SU-DHL-6 (cell line): Measurements from ENCODE around the gene CASQ2.

Experiments
- H2AFZ ChIP-seq: fragments of 200-600 bp; sonication (generic); 2 replicates; pipeline ENCODE4 v1.6.1; 2014; ENCODE audit warnings: low read depth, mild to moderate bottlenecking, moderate library complexity, mixed read lengths, antibody characterized with exemption, low read length; ENCODE audit not compliant: severe bottlenecking
- H3F3A ChIP-seq: fragments of 200-600 bp; shearing (Covaris generic); 2 replicates; pipeline ENCODE4 v1.6.0; 2016; ENCODE audit warnings: antibody characterized with exemption, mild to moderate bottlenecking; ENCODE audit not compliant: insufficient read depth
- H3K27ac ChIP-seq: fragments of 200-600 bp; sonication (generic); 2 replicates; pipeline ENCODE4 v1.5.1; 2016; ENCODE audit warnings: low read depth, mild to moderate bottlenecking, low read length, moderate library complexity, mixed read lengths
- H3K27me3 ChIP-seq: fragments of 200-600 bp; sonication (generic), shearing (Covaris generic); 2 replicates; pipeline ENCODE4 v1.6.0; 2014; ENCODE audit warnings: mild to moderate bottlenecking, low read length
- H3K36me3 ChIP-seq: fragments of 200-600 bp; sonication (generic); 2 replicates; pipeline ENCODE4 v1.6.1; 2014; ENCODE audit warnings: mild to moderate bottlenecking, low read length, mixed read lengths
- H3K4me2 ChIP-seq: fragments of 300-600, 200-600 bp; shearing (Covaris generic), sonication (generic); 2 replicates; pipeline ENCODE4 v1.6.0; 2014; ENCODE audit warnings: low read length, low read depth, mild to moderate bottlenecking; ENCODE audit not compliant: poor library complexity, severe bottlenecking
- H3K4me3 ChIP-seq: fragments of 200-600 bp; sonication (generic); 2 replicates; pipeline ENCODE4 v1.5.1; 2014; ENCODE audit warnings: antibody characterized with exemption, low read length, mild to moderate bottlenecking, mixed read lengths; ENCODE audit not compliant: insufficient read depth, poor library complexity, severe bottlenecking
- H3K79me2 ChIP-seq: fragments of 200-600 bp; sonication (generic); 2 replicates; pipeline ENCODE4 v1.6.1; 2014; ENCODE audit warnings: mild to moderate bottlenecking, low read length, moderate library complexity; ENCODE audit not compliant: insufficient read depth
- H3K9ac ChIP-seq: fragments of 200-600 bp; sonication (generic); 2 replicates; pipeline ENCODE4 v1.7.0; 2014; ENCODE audit warnings: mild to moderate bottlenecking, low read length
- H3K9me2 ChIP-seq: fragments of 200-600 bp; sonication (generic); replicated peaks from 2 replicates; pipeline ENCODE4 v1.6.1; 2014; ENCODE audit warnings: low read length; ENCODE audit not compliant: insufficient read depth
- H3K9me3 ChIP-seq: fragments of 200-600 bp; sonication (generic); 2 replicates; pipeline ENCODE4 v1.6.1; 2014; ENCODE audit warnings: low read length, mixed read lengths; ENCODE audit not compliant: insufficient read depth
- H4K20me1 ChIP-seq: fragments of 200-600 bp; sonication (generic); 2 replicates; pipeline ENCODE4 v1.6.1; 2014; ENCODE audit warnings: low read depth, mild to moderate bottlenecking, antibody characterized with exemption, low read length, moderate library complexity, mixed read lengths
- CTCF ChIP-seq: fragments of 200-600 bp; sonication (generic); IDR thresholded peaks from one replicate; pipeline ENCODE4 v1.5.1; 2017; ENCODE audit warnings: antibody characterized with exemption, mild to moderate bottlenecking, low read length, moderate library complexity; ENCODE audit not compliant: insufficient read depth, poor library complexity, severe bottlenecking
- EZH2phosphoT487 ChIP-seq: fragments of 200-600 bp; sonication (generic), shearing (Covaris generic); conservative IDR thresholded peaks from 2 replicates; pipeline ENCODE4 v1.6.1; 2018; ENCODE audit warnings: mild to moderate bottlenecking, antibody characterized with exemption, low read length, moderate library complexity, mixed read lengths

The CASQ2 gene

GRCh38 chr1:115805597-115805996 lies 37.1 kb upstream of the CASQ2 start:
- Histone ChIP-seq H3K27me3 (no peaks in the 10 kb centered on the region), H3K9me2 (no peaks in the 10 kb centered on the region), H2AFZ (no peak overlapping the region), H3K27ac (no peak overlapping the region), H3K79me2 (no peaks in the 10 kb centered on the region), H3K9me3 (no peaks in the 10 kb centered on the region), H3K9ac (no peak overlapping the region), H3F3A (no peaks in the 10 kb centered on the region), H3K4me2 (no peak overlapping the region), H4K20me1 (no peaks in the 10 kb centered on the region), H3K4me3 (no peak overlapping the region), H3K36me3 (no peaks in the 10 kb centered on the region)
- TF ChIP-seq EZH2phosphoT487, result no peak
- TF ChIP-seq CTCF, result no peak

GRCh38 chr1:115802416-115802815 lies 33.9 kb upstream of the CASQ2 start:
- Histone ChIP-seq H3K9me3 (no peaks in the 10 kb centered on the region), H3K27me3 (no peaks in the 10 kb centered on the region), H3K36me3 (no peaks in the 10 kb centered on the region), H3K27ac (no peak overlapping the region), H4K20me1 (no peaks in the 10 kb centered on the region), H3K4me2 (no peak overlapping the region), H3K9ac (no peak overlapping the region), H3F3A (no peaks in the 10 kb centered on the region), H3K4me3 (no peak overlapping the region), H2AFZ (no peak overlapping the region), H3K9me2 (no peaks in the 10 kb centered on the region), H3K79me2 (no peaks in the 10 kb centered on the region)
- TF ChIP-seq CTCF, result no peak
- no peak for TF ChIP-seq EZH2phosphoT487

DNA sequence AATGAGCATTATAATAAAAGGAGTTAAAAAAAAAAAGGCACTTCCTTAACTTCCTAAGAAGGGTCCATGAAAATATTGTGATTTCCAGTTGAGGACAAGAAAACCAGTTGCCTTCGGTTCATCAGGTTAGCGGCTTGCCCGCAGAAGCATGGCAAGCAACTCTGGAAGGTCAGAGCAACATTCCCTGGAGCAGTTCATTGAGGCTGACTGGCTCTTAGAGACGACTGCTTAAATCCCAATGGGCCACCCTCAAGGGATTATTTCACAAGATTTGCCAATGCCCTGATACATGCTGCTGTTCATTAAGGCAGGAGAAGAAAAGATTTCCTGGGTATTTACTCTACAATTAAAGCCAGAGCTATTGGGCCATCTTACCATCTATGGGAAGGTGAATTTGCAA lies 29.0 kb upstream of the CASQ2 start:
- Histone ChIP-seq H3K9ac (no peak overlapping the region), H3K9me2 (no peaks in the 10 kb centered on the region), H4K20me1 (no peaks in the 10 kb centered on the region), H3K4me2 (no peak overlapping the region), H2AFZ (no peak overlapping the region), H3K4me3 (no peak overlapping the region), H3K27me3 (no peaks in the 10 kb centered on the region), H3K79me2 (no peaks in the 10 kb centered on the region), H3F3A (no peaks in the 10 kb centered on the region), H3K9me3 (no peaks in the 10 kb centered on the region), H3K36me3 (no peaks in the 10 kb centered on the region), H3K27ac (no peak overlapping the region)
- TF ChIP-seq EZH2phosphoT487 (no peak), CTCF (no peak)

DNA sequence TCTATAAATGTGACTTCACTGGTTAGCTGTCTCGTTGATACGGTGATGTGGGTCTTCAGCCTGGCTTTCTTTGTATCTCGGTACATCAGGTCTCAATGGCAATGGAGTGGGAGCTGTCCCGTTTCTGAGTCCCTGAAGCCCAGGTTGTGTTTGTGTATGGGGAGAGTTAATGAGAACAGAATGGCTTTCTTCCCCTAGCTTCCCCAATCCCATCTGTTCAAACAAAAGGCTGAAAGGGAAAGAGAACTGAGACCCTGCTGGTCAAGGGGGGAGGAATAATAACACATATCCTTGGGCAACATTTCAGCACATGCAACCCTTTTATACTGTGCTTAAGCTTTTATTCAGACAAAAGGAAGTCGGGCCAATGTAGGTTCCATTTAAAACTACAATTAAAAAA lies 28.4 kb upstream of the CASQ2 start:
- Histone ChIP-seq H3K36me3 (no peaks in the 10 kb centered on the region), H3K9me2 (no peaks in the 10 kb centered on the region), H3K4me3 (no peak overlapping the region), H3K27me3 (no peaks in the 10 kb centered on the region), H3F3A (no peaks in the 10 kb centered on the region), H2AFZ (no peak overlapping the region), H3K27ac (no peak overlapping the region), H3K9ac (no peak overlapping the region), H3K4me2 (no peak overlapping the region), H3K79me2 (no peaks in the 10 kb centered on the region), H3K9me3 (no peaks in the 10 kb centered on the region), H4K20me1 (no peaks in the 10 kb centered on the region)
- TF ChIP-seq CTCF (no peak), EZH2phosphoT487 (no peak)
